Astrocyte of the cerebellum (primary cell): ENCODE measurements around the gene KCNG1.
A peak's percentile ranks its signal among the peaks of the same experiment; 100 is the strongest.
"Not testable (repeated sequence)": the region's sequence is repeated elsewhere in the genome, so short reads cannot be mapped to it uniquely, and the experiment has no call there.

Source experiments
- DNase-seq: peaks from one replicate; pipeline ENCODE4 v3.0.0-alpha.2; 2011; ENCODE audit warnings: low read depth
- H3K4me3 ChIP-seq: 2 replicates; pipeline ENCODE4 v1.5.1; 2011; ENCODE audit warnings: mild to moderate bottlenecking, low read depth, low read length, moderate library complexity
- in situ Hi-C: cut with HindIII; loops from 2 replicates; pipeline ENCODE4 v1.10.0; 2017; ENCODE audit warnings: low sequenced_read_pairs
- TF ChIP-seq, protein P1 (sequence below): IDR thresholded peaks from 2 replicates; pipeline ENCODE4 v1.5.1; 2012; ENCODE audit warnings: low read length, low read depth, moderate library complexity, mild to moderate bottlenecking; ENCODE audit errors: missing control alignments

Gene KCNG1

DNA sequence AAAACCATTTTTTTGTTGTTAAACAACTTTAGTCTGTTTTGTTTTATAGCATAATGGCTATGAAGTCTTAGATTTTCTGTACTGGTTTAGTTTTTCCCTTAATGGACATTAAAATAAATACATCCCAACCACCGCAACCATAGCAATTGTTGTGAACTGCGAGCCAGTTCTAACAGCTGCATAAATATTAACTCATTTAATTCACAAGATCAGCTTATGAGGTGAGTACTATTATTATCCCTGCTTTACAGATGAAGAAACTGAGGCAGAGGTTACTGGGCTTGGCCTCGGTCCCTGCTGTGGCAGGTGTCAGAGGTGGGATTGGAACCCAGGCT is 41.2 kb downstream of the KCNG1 start:
- in situ Hi-C loops, result no loop called here
- DNase-seq, result no peak
- no peak overlapping the region for H3K4me3 ChIP-seq
- TF ChIP-seq, protein P1, sequence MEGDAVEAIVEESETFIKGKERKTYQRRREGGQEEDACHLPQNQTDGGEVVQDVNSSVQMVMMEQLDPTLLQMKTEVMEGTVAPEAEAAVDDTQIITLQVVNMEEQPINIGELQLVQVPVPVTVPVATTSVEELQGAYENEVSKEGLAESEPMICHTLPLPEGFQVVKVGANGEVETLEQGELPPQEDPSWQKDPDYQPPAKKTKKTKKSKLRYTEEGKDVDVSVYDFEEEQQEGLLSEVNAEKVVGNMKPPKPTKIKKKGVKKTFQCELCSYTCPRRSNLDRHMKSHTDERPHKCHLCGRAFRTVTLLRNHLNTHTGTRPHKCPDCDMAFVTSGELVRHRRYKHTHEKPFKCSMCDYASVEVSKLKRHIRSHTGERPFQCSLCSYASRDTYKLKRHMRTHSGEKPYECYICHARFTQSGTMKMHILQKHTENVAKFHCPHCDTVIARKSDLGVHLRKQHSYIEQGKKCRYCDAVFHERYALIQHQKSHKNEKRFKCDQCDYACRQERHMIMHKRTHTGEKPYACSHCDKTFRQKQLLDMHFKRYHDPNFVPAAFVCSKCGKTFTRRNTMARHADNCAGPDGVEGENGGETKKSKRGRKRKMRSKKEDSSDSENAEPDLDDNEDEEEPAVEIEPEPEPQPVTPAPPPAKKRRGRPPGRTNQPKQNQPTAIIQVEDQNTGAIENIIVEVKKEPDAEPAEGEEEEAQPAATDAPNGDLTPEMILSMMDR, result no peak

DNA sequence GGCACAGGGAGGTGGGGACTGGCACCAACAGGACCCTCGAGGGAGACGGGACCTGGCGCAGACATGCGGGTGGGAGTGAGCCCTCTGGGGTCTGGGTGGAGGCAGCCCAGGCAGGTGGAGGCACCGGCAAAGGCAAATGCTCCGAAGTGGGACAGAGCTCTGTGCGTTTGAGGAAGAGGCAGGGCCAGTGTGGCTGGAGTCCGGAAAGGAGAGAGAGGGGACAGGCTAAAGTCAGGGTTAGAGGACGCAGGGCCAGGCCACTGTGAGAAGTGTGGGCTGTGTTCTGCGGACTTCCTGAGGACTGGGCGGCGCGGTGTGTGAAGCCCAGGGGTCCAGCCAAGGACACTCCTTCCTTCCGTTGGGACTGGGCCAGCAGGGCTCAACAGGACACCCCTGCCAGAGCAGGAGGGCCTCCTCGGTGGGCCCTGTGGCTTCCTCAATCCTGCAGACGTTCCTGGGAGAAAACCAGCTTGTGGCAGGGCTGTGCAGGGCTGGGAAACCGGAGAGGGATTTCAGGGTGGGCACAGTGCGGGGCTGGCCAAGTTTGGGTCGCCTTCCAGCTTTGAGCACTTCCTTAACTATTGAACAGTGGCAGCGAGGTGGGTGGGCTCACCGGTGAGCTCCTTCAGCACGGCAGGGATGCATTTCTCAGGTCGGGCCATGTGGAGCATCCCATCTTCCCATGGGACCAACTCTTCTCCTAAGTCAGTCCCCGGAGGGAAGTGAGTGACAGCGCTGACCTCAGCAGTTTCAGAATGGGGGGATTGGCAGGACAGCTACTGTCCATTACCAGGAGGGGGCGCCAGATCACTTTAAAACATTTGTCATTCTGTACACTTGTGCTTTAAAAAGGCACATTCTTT is 41.8 kb downstream of the KCNG1 start:
- no peak overlapping the region for H3K4me3 ChIP-seq
- peak; percentile 38 for DNase-seq
- TF ChIP-seq, protein P1, result peak; percentile 78
- in situ Hi-C loops, result no loop called here

DNA sequence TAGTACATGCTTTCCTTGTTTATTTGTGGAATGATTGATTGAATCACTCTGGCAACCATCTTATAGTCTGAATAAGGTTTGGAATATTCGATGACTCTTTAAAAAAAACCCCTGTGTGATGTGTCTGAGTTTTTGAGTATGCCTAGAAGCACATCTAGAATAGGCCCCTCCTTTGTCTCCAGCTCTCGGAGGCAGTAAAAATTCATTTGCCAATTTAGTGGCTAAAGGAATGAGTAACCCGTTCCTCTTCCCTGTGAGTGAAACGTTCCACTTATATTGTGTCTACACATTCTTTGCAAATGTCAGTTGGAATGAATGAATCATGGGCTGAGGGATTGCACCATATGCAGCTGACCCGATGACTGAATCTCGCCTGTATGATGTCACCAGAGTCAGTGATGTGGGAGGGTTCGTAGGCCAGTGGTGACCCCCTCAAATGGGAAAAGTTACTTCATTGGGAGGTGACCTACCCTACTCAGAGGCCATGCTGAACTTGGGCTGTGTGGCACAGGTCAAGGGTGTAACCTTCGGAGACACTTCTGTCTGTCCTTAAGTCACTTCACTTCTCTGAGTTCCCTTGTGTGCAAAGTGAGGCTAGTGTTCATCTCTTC is 42.7 kb downstream of the KCNG1 start:
- peak; percentile 96 for DNase-seq
- TF ChIP-seq, protein P1, result no peak
- H3K4me3 ChIP-seq, result no peak overlapping the region

DNA sequence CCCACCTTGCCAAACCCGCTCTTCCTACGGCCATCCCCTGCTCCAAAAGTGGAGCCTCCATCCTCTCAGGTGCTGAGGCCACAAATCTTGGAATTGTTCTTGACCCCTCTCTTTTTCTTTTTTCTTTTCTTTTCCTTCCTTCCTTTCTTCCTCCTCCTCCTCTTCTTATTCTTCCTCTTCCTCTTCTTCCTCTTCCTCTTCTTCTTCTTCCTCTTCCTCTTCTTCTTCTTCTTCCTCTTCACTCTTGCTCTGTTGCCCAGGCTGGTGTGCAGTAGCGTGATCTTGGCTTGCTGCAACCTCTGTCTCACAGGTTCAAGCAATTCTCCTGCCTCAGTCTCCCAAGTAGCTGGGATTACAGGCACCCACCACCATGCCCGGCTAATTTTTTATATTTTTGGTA is 44.4 kb downstream of the KCNG1 start:
- H3K4me3 ChIP-seq, in situ Hi-C loops, DNase-seq: not testable (repeated sequence)

More for the DNA sequence above, 42.7 kb downstream of the KCNG1 start:
- in situ Hi-C loops, result no loop called here

DNA sequence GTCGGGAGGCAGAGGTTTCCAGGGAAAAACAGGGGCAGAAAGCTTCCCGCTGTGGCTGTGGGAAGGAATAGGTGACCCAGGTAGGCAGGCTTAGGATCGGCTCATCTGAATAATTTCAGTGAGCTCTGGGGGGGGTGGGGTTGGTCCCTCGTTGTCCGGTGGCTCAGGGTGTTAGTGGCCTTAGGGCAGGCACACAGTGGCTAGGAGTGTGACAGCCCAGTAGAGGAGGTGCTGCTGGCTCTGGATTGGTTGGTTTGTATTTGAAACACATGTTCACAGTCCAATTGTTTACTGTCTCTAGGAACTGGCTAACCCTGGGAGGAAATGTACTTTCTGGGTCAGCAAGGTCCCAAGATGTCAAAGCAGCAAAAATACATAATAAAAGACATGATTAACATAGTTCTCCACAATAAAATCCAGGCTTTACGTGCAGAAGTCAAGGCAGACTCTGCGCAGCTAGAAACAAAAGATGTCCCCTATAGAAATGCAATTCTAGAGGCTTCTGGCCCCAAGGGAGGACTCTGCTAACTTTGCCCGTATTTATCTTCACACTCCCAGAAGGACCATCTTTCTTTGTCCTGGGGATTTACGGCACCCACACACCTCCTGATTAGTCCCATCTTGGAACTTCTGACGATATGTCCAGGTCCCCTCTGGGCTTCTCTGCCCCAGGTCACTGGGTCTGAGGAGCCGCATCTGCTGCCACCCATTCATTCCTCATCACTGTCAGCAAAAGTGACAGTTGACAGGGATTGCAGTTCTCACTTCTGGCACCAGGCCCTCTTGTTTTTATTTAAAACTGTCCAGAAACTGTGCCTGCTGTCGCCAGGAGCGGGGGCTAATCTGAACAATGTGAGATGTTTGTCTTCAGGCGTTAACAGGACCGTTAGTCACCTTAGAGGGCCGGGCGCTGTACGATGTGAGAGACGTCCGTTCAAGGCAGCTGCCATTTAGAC is 45.6 kb downstream of the KCNG1 start:
- TF ChIP-seq, protein P1, result no peak
- H3K4me3 ChIP-seq, result no peak overlapping the region
- no peak for DNase-seq
- in situ Hi-C loops, result no loop called here

DNA sequence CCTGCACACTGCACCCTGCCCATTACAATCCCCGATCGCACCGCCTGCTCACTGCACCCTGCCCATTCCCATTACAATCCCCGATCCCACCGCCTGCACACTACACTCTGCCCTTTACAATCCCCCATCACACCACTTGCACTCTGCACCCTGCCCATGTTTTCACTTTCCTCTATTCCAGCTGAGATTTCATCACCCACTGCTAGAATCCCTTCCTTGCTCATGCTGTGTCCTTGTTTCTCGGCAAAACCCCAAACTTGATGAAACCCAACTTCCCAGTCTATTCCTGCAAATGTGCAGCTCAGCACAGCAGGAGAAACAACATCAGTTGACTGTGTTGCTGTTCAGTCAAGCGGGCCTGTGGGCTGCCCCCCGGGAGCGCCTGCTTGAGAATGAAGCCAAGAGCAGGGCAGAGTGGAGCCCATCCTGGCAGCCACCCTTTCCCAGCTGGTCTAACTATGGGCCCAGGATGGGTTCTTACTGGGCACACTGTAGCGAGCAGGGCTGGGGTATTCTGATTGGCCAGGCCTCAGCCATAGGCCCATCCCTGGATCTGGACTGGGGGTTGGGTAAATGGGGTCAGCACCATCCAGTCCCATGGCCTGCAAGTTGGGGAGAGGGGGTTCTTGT is 47.1 kb downstream of the KCNG1 start:
- in situ Hi-C loops, result no loop called here
- H3K4me3 ChIP-seq, result no peak overlapping the region
- DNase-seq, result no peak
- TF ChIP-seq, protein P1, result no peak
